DMS 273 treated with DMSO at 0.1 percent for 48 hours (cell line): Measurements from ENCODE around the gene HIVEP3.
"Not testable (repeated sequence)": the region's sequence is repeated elsewhere in the genome, so short reads cannot be mapped to it uniquely, and the experiment has no call there.

Experiments
- DNase-seq: peaks from one replicate; lab custom pipeline; 2025; lab: John Stamatoyannopoulos, UW

The HIVEP3 gene

GRCh38 chr1:41918450-41919043 lies at the start of gene HIVEP3:
Gene HIVEP3, minus strand, starts transcription at chr1:41918922.
- DNase-seq: peak; percentile 16

DNA sequence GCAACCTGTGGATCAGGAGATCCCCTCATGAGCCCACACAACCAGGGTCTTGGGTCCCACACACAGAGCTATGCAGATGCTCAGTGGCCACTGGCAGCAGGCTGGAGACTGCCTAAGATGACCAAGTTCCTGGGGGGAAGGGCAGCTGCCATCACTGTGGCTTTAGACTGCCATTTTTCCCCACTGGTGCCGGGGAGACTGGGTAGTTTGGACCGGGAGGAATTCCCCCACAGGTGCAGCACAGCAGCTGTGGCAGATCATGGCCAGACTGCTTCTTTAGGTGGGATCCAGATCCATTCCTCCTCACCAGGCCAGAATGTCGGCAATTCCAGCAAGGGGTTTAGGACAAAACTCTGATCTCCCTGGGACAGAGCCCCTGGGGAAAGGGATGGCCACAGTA lies 45.7 kb upstream of the HIVEP3 start:
- DNase-seq: no peak

DNA sequence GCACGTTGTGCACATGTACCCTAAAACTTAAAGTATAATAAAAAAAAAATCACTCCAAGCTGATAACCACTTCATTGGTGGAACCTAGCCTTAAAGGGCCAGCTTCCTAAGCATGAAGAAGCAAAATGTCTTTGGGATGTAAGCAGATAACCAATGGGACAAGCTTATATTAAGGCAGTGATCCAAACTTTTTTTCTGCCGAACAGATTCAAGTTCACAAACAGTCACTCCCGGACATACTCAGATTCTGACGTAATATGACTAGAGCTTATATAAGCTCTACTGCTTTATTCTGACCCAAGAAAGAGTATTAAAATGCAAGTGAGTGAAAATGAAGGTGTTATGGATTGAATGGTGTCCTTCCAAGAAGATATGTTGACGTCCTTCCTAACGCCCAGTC lies 44.9 kb upstream of the HIVEP3 start:
- DNase-seq: no peak

GRCh38 chr1:41958015-41958673 lies 39.4 kb upstream of the HIVEP3 start:
- no peak for DNase-seq

DNA sequence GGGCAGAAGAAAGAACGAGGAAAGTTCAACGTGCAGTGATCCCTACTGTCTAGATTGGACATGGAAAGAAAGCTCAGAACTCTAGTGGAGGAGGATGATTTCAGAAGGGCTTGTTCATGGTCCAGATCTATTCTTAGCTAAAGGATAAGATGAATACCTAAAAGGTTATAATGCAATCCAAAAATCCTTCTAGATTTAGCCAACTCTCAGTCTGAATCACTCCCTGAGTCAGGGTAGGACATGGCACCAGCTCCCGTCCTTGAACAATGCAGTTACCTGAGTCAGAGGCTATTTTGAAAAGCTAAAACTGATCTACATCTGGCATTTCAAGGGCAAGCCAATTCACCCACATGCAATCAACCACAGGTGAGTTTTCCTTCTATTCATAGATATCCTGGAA lies 38.8 kb upstream of the HIVEP3 start:
- DNase-seq: no peak

DNA sequence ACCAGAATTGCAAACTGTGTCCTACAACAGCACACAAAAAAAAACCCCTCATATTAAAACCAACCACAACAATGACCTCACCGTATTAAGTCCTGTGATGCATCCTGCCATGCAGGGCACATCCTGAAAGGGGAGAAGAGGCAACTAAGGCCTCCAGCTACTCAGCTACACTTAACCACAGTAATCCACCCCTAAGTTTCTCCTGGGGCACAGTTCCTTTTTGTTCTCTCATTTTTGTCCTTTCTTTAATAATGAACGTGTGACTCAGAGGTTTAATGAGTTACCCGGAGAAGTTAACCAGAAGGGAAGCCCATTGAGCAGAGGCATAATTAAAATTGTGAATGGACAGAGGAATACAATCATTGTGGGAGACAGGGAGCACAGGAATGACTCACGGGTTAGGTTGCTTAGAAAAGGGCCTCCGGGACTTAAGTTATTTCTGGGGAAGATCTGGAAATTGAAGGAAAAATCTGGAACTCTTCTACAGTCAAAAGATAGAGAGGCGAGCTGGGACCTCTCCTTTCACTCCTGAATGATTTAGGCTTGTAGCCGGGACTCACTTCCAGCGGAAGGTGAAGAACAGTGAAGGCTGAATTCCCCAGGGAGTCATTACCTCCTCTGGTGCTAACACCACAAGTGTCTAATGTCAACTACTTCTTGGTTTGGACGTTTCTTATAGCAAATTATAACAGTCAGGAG lies 36.9 kb upstream of the HIVEP3 start:
- DNase-seq: no peak

- no peak for DNase-seq
Observed at GRCh38 chr1:41954533-41954944, 35.8 kb upstream of the HIVEP3 start.

DNA sequence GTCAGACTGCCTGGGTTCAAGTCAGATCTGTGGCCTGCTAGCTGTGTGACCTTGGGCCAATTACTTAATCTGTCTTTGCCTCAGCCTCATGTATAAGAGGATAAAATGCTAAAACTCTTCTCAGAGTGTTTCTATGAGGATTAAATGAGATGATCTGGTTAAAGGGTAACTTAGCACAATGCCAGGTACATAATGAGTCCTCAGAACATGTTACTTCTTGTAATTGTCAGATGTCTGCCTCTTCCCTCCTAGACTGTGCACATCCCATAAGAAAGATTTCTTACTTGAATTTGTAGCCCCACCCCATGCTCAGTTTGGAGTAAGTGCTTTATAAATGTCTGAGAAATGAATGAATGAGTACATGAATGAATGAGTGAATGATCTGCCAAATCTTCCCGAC lies 34.6 kb upstream of the HIVEP3 start:
- DNase-seq: no peak

DNA sequence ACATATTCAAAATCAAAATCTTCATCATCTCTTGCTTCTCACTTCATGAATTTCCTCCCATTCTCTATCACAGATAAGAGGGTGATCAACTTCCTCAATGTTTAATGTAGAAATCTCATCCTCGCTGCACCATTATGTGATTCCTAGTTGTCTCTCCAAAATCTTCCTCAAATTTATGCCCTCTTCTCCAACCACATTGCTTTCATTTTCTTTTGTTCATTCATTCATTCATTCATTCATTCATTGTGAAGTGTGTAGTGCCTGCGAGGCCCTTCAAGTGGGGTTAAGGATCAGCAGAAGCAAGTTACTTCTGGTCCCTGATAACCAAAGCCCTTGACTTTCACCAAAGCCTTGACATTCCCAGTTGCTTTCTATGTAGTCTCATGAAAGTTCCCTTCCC lies 33.5 kb upstream of the HIVEP3 start:
- no peak for DNase-seq

- not testable (repeated sequence) for DNase-seq
Observed at GRCh38 chr1:41951492-41951891, 32.8 kb upstream of the HIVEP3 start.

DNA sequence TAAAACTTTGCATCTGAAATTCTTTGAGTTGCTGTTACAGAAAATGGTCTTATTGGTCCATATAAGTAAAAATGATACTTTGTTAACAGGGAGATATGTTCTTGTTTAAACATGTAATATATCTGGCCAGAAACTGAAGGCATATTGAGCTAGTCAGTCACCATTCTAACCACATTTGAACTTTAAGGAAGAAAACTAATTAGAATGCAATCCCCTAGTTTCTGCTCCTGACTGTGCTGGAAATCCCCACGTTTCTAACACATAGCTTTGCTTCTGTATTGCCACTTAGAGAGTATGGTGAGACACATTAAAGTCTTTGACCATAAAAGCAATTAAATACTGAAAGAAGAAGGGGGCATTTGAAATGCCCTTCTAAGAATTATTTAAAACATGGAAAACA lies 32.1 kb upstream of the HIVEP3 start:
- no peak for DNase-seq

GRCh38 chr1:41945946-41946345 lies 27.2 kb upstream of the HIVEP3 start:
- not testable (repeated sequence) for DNase-seq

GRCh38 chr1:41943717-41944116 lies 25.0 kb upstream of the HIVEP3 start:
- no peak for DNase-seq

- no peak for DNase-seq
Observed at GRCh38 chr1:41942278-41942677, 23.6 kb upstream of the HIVEP3 start.

- no peak for DNase-seq
Observed at GRCh38 chr1:41941381-41941780, 22.7 kb upstream of the HIVEP3 start.

DNA sequence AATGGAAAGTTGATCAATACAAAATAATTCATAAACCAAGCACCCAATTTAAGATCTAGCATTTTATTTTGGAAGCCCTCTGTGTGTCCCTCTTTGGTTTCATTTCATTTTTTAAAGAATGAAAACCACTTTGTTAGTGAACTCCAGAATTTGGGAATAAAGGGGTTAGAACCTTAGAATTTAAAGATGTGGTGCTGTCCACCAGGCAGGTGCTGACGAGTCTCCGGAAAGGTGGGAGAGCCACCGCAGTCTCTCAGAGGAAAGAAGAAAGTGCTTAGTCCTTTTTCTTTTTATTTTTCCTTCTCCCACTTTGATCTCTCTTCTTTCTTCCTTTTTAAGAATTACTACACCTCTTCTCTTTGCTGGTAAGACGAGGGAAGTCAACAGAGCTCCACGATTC lies 20.5 kb upstream of the HIVEP3 start:
- no peak for DNase-seq

DNA sequence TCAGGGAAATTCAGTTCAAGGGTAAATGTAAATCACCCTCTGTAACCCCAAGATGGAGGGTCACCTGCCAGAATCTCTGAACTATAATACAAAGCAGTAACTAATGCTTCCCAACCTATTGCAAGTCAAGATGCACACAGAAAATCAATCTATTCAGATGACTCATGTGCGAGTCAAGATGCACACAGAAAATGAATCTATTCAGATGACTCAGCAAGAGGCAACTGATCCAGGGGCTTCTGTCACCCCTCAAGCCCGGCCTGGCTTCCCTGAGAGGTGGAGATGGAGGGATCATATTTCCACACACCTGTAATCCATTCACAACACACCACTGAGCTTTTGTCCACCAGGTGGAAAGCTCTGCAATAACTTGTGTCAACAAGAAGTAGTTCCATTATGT lies 17.4 kb upstream of the HIVEP3 start:
- no peak for DNase-seq

- no peak for DNase-seq
Observed at GRCh38 chr1:41935226-41935625, 16.5 kb upstream of the HIVEP3 start.

DNA sequence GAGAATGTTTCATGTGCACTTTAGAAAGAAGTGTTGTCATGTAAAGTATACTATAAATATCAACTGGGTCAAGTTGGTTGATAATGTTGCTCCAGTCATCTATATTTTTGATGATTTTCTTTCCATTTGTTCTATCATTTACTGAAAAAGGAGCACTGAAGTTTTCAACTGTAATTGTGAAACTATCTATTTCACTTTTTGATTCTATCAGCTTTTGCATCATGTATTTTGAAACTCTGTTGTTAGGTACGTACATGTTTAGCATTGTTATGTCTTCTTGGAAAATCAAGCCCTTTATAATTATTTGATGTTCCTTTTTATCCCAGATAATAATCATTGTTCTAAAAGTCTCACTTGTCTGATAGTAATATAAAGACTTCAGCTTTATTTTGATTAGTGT lies 14.4 kb upstream of the HIVEP3 start:
- no peak for DNase-seq

DNA sequence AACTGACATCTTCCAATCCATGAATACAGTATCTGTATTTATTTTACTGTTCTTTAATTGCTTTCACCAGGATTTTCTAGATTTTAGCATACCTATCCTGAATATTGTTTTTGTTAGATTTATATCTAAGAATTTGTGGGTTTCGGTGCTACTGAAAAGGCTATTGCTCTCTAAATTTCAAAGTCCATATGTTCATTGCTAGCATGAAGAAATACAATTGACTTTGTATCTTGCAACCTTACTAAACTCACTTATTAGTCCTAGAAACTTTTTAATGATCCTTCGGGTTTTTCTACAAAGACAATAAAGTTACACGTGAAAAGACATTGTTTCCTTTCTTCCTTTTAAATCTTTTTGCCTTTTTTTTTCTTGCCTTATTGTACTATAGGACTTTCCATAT lies 12.9 kb upstream of the HIVEP3 start:
- no peak for DNase-seq

DNA sequence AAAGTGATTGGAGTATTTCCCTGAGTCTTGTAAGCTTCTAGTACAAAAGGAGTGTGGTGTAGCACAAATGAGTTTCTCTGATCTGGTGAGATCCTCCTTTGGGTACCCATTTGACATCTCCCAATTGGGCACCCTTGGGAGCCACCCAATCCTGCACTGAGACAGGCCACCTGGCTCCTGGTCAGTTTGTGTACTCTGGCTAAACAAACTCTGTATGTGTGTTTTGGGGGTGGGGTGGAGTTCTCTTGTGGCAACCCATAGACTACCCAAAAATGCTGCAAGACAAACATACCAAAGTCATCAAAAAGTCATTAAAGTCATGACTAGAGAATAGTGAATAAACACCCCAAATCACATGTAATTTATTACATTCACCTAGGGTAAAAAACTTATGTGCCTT lies 8.4 kb upstream of the HIVEP3 start:
- no peak for DNase-seq

DNA sequence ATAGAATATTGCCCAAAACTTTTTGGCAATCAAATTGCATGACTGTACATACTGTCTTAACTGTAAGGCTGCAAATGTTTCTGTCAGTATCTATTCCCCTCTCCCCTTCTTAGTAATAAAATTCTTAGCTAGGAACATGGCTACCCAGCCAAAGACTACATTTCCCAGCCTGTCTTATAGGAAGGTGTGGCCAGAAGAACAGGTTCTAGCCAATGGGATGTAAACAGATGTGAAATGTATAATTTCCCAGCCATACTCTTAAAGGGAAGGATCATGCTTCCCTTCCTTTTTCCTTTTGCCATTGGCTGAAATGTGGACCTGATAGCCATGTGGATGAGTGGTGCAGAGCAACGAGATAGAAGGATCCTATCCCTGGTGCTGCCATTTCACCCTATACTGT lies 7.0 kb upstream of the HIVEP3 start:
- DNase-seq: peak; percentile 29

DNA sequence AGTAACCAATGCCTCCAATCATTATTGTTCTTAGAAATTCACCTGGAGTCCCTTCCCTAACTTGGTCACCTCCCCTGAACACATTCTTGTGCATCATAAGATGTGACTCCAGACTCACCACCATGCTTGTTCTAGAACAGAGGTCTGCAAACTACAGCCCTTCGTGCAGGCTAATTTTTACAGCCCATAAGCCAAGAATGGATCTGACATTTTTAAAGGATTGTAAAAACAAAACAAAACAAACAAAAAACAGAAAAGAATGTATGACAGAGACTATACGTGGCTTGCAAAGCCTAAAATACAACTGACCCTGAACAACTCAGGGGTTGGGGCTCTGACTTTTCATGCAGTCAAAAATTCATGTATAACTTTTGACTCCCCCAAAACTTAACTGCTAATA lies 6.2 kb upstream of the HIVEP3 start:
- DNase-seq: no peak

- not testable (repeated sequence) for DNase-seq
Observed at GRCh38 chr1:41921271-41921670, 2.5 kb upstream of the HIVEP3 start.
